GM12865 (cell line): ENCODE results near the gene NFKB2.

Experiments
- DNase-seq: peaks from one replicate; pipeline ENCODE4 v3.0.0; 2010; ENCODE audit warnings: low read depth
- H3K4me3 ChIP-seq: 2 replicates; pipeline ENCODE4 v1.5.1; 2011; ENCODE audit warnings: mild to moderate bottlenecking, low read depth, low read length, control low read depth
- CTCF ChIP-seq: IDR thresholded peaks from 2 replicates; pipeline ENCODE4 v1.5.1; 2011; ENCODE audit warnings: low read length, control low read depth, low read depth, inconsistent platforms; ENCODE audit not compliant: insufficient read depth; ENCODE audit errors: missing control alignments

NFKB2 gene

GRCh38 chr10:102408131-102408727 is 12.7 kb downstream of the NFKB2 start:
- TF ChIP-seq CTCF = no peak
- no peak overlapping the region for H3K4me3 ChIP-seq
- no peak for DNase-seq

GRCh38 chr10:102408728-102409603 is 13.5 kb downstream of the NFKB2 start:
- no peak for TF ChIP-seq CTCF
- DNase-seq = no peak
- H3K4me3 ChIP-seq = no peak overlapping the region; the same call in 1 of the 2 replicates

- no peak for TF ChIP-seq CTCF
- DNase-seq = no peak
- H3K4me3 ChIP-seq = no peak overlapping the region
Observed at GRCh38 chr10:102409604-102410428, 14.3 kb downstream of the NFKB2 start.

- H3K4me3 ChIP-seq = no peak overlapping the region
- no peak for TF ChIP-seq CTCF
- DNase-seq = no peak
Observed at GRCh38 chr10:102410429-102411073, 15.0 kb downstream of the NFKB2 start.

- H3K4me3 ChIP-seq = no peak overlapping the region
- no peak for DNase-seq
- no peak for TF ChIP-seq CTCF
Observed at GRCh38 chr10:102411341-102412255, 16.1 kb downstream of the NFKB2 start.
